HG03575 (cell line): ENCODE data around the gene GABBR2.

Experiments
- ATAC-seq: cut with Tn5 transposase; IDR thresholded peaks from one replicate; pipeline ENCODE4 v1.9.1; 2021; ENCODE audit not compliant: unreplicated experiment, insufficient number of reproducible peaks, low FRiP score; ENCODE audit errors: extremely low read depth

GABBR2 gene

DNA sequence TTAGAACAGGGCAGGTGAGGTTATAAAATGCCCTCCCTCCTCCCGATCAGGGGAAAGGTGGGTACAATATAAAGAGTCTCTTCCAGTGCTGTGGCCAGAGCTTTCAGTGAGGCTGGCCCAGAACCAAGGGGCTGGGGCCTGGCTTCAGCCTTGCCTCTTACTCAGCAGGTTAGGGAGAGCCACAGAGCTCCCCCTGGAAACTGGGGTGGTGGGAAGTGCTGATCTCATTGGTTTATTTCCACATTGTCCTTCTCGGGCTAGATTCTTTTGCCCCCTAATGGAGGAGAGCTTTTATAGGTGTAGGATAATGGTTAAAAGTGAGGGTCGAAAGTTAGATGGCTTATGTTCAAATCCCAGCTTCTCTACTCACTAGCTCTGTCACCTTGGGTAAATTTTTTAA is 266.6 kb downstream of the GABBR2 start:
- no peak for ATAC-seq

GRCh38 chr9:98438666-98439065 is 270.1 kb downstream of the GABBR2 start:
- no peak for ATAC-seq

DNA sequence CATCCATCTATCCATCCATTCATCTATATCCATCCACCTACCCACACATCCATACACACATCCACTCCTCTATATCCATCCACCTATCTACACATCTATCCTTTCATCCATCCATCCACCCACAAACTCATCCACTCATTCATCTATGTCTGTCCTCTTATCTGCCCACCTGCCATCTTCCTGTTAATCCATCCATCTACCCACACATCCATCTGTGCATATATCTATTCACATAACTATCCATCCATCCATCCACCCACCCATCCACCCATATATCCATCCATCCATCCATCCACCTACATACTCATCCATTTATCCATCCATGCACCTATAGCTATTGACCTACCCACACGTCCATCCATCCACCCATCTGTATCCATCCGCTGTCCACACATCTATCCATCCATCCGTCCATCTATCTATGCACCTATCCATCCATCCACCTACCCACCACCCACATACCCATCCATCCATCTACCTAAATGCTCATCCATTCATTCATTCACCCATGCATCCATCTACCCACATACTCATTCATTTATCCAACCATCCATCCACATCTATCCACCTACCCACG is 271.2 kb downstream of the GABBR2 start:
- ATAC-seq = no peak

- ATAC-seq = no peak
Observed at GRCh38 chr9:98432960-98433359, 275.8 kb downstream of the GABBR2 start.

DNA sequence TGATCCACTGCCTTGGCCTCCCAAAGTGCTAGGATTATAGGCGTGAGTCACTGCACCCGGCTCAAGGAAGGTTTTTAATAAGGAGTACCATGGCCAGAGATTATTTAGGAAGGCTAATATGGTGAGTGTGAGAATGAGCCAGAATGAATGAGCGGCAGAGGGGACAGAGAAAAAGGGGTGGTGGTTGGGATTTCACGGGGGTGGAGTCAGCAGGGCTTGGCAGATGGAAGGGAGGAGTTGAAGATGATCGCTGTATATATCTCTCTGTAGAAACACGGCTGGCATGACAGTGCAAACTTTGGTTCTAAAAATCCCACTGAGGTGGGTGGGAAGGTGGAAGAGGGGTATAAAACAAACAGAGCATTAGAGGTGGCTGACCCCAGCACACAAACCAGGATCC is 276.6 kb downstream of the GABBR2 start:
- no peak for ATAC-seq

GRCh38 chr9:98430535-98431292 is 278.0 kb downstream of the GABBR2 start:
- no peak for ATAC-seq

DNA sequence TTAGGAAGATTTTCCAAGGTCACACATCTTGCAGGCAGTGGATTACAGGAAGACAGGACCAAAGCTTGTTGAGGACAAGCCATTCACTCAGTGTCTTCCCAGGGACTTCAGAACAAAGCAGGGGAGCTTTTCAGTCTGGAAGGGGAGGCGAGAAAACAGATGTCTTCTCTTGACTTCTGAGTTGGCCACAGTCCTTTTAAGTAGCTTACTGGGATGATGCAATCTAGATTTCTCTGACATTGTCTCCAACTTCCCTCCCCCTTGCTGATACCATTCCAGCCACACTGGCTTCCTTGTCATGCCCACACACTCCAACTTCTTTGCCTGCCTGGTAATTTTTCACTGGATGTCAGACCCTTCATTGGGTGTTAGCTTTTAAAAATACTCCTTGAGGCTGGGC is 279.1 kb downstream of the GABBR2 start:
- no peak for ATAC-seq

GRCh38 chr9:98428454-98428853 is 280.3 kb downstream of the GABBR2 start:
- ATAC-seq = no peak

GRCh38 chr9:98427491-98427890 is 281.2 kb downstream of the GABBR2 start:
- ATAC-seq = no peak

DNA sequence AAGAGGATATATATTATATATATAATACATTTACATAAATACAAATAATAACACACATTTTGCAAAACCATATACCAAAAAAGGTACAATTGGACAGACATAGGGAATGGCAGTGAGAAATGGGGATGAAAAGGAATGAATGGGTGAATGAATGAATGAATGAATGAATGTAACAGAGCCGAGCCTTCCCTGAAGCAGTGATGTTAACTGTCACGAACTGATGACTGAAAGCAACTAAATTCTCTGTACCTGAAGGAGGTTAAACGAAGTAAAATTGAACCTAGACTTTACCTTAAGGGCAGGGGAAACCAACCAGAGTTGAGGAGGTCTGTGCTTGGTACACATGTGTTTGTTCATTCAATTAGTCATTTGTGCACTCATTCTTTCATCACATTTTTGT is 283.7 kb downstream of the GABBR2 start:
- ATAC-seq = no peak

DNA sequence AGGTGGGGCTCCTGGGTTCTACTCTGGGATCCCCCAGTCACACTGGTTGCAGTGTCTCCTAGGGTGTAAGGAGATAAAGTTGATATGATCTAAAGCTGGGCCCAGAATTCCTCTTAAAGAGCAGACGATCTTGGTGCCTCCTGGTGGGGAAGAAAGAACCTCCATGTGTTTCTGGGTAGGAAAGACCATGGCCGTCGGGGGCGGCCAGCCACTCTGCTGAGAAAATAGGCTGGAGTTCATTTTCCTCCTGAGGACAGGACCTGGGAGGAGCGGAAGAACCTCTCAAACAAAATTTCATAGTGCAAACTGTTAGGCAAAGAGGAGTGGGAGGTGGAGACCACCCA is 289.5 kb downstream of the GABBR2 start:
- no peak for ATAC-seq

- no peak for ATAC-seq
Observed at GRCh38 chr9:98418578-98419259, 290.0 kb downstream of the GABBR2 start.

DNA sequence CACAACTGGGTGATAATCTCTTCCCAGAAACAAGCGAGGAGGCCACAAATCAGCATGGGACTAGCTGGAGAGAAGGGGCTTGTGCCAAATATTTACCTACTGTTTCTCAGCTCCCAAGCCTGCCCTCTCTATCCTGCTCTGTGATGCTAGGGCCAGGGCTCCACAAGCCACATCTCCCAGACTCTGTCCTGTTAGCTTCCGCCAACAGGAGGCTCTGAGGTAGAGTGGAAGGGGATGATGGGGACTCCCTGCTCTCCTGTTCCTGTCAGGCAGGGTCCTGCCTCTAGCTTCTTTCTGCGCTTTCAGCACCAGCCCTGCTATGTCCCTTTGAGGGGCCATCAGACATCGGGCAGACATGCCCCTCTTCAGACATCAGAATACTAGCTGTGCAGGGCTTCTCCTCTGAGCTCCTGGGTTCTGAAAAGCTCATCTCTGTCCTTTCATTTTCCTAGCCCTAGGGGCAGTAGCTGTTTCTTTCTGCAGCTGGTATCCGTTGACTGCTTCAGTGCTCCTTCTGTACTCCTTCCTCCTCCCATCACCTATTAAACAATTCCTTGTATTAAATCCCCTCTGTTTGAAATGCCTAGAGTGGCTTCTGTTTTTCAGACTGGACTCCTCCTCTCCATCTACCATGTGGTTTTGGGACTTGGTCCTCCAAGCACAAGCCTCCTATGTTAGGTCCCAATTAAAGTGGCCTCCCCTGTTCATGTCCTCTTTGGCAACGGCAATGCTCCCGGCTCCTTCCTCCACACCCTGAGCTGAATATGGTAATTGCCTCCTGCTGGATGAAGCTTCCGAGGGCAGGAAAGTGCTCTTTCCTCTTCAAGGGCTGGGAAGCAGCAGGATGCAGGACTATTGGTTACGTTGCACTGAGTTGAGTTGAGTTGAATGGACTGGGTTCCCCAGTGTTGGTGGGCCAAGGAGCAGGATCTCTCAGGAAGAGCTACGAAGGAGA is 292.2 kb downstream of the GABBR2 start:
- ATAC-seq = no peak

GRCh38 chr9:98415782-98416181 is 293.0 kb downstream of the GABBR2 start:
- ATAC-seq = no peak

GRCh38 chr9:98413084-98413483 is 295.7 kb downstream of the GABBR2 start:
- no peak for ATAC-seq

- ATAC-seq = no peak
Observed at GRCh38 chr9:98412101-98412842, 296.5 kb downstream of the GABBR2 start.

DNA sequence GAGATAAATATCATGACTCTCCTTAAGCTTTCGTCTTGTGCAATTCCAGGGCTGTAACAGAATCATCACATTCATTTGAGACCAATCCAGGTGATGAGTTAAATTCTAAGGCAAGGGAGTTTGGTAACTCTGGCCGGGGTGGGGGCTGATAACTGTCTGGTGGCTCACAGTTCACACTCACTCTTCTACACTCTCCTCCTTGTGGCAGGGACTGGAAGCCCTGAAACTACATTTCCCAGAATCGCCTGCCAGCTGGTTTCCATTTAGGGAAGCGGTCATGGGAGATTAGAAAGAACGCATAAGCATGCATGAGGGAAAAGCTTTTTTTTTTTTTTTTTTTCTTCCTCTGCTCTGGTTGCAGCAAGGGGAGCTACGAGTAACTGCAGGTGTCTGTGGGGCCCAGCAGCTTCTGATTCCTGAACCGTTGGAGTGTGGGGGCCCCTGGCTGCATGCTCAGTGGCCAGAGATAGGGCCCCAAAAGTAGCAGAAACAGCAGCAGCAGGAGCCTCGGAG is 298.5 kb downstream of the GABBR2 start:
- ATAC-seq = no peak

DNA sequence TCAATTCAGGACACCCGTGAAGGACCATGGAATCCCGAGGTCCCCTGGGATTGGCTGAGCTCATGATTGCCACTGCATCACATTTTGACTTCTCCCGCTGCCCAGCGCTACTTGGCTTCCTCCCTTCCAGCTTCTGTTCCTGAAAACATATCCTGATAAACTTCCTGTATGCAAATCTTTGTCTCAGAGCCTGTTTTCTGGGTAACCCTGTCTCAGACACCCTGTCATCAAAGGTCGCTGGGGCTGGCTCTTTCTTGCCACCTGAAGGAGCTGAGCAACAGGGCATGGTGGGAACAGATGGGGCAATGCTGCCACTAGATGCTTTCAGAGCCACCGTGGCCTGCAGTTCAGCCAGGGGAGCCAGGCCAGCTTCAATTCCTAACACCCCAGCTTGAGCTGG is 299.0 kb downstream of the GABBR2 start:
- ATAC-seq = no peak

GRCh38 chr9:98406469-98406868 is 302.3 kb downstream of the GABBR2 start:
- ATAC-seq = no peak
